ENCODE measurements around the gene SLC9B1.
A peak's percentile ranks its signal among the peaks of the same experiment; 100 is the strongest.

Gene SLC9B1

GRCh38 chr4:103019308-103020124 is at the start of gene SLC9B1:
Gene SLC9B1, minus strand, starts transcription at chr4:103019705. Its CDS starts 27,994 bp downstream, at chr4:102991711.
- peak; percentile 94 for DNase-seq

- DNase-seq, result peak; percentile 47
Measured at GRCh38 chr4:103067841-103068547, 48.5 kb upstream of the SLC9B1 start.

- DNase-seq, result no peak
Measured at GRCh38 chr4:103060453-103061148, 41.1 kb upstream of the SLC9B1 start.

GRCh38 chr4:103054030-103054429 is 34.5 kb upstream of the SLC9B1 start:
- DNase-seq, result no peak

GRCh38 chr4:103052779-103053178 is 33.3 kb upstream of the SLC9B1 start:
- DNase-seq, result no peak

GRCh38 chr4:103052145-103052544 is 32.6 kb upstream of the SLC9B1 start:
- DNase-seq, result no peak

GRCh38 chr4:103050736-103051436 is 31.4 kb upstream of the SLC9B1 start:
- no peak for DNase-seq

- peak; percentile 32 for DNase-seq
Measured at GRCh38 chr4:103046416-103047290, 27.1 kb upstream of the SLC9B1 start.

GRCh38 chr4:103044183-103044582 is 24.7 kb upstream of the SLC9B1 start:
- DNase-seq, result no peak

GRCh38 chr4:103036169-103036568 is 16.7 kb upstream of the SLC9B1 start:
- DNase-seq, result no peak

GRCh38 chr4:103032574-103032973 is 13.1 kb upstream of the SLC9B1 start:
- no peak for DNase-seq

GRCh38 chr4:103030791-103031190 is 11.3 kb upstream of the SLC9B1 start:
- no peak for DNase-seq

GRCh38 chr4:103029300-103029699 is 9.8 kb upstream of the SLC9B1 start:
- DNase-seq, result no peak

- DNase-seq, result no peak
Measured at GRCh38 chr4:103026868-103027267, 7.4 kb upstream of the SLC9B1 start.

- no peak for DNase-seq
Measured at GRCh38 chr4:103024996-103025395, 5.5 kb upstream of the SLC9B1 start.

GRCh38 chr4:103021120-103021519 is 1.6 kb upstream of the SLC9B1 start:
- no peak for DNase-seq

GRCh38 chr4:103018391-103019307 is 856 bp downstream of the SLC9B1 start:
- no peak for DNase-seq

- DNase-seq, result no peak
Measured at GRCh38 chr4:103012551-103012950, 7.0 kb downstream of the SLC9B1 start.

GRCh38 chr4:103012060-103012459 is 7.4 kb downstream of the SLC9B1 start:
- peak; percentile 43 for DNase-seq

GRCh38 chr4:103011378-103012025 is 8.0 kb downstream of the SLC9B1 start:
- DNase-seq, result peak; percentile 48

Data from kidney glomerular epithelial cell (primary cell).